ENCODE measurements around the gene TMEM187. TPM values are rescaled to one million over a fixed set of nuclear protein-coding genes. Genes with fewer than 3 reads are reported as not detected.

Gene TMEM187
- total RNA-seq, 1 donor from 2014 or later = 8.6 TPM

DNA sequence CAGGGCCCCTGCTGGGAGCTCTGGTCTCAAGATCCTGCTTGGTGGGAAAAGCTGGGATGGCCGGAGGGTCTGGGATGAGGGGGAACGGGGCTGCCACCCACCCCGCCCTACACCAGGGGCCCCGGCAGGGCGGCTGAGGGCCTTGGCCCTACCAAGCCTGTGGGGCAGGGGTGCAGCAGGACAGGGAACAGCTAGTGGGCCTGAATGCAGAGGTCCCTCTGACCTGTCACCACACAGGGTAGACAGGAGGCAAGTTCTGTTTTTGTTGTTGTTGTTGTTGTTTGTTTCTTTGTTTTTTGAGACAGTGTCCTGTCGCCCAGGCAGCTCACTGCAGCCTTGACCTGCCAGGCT lies 27.8 kb upstream of the TMEM187 start:
- Mint-ChIP-seq H3K36me3 (ENCODE audit: low read depth, unreplicated experiment) (peaks cover 2% of the 10 kb centered on the region), H3K4me3 (ENCODE audit: unreplicated experiment) (no peak overlapping the region), H3K9me3 (ENCODE audit: unreplicated experiment) (no peaks in the 10 kb centered on the region), H3K27me3 (ENCODE audit: low read depth, unreplicated experiment) (no peaks in the 10 kb centered on the region), H3K27ac (ENCODE audit: unreplicated experiment) (no peak overlapping the region), H3K4me1 (ENCODE audit: low read depth, unreplicated experiment) (peaks cover 2% of the 10 kb centered on the region)
- H3K27me3 ChIP-seq (ENCODE audit: insufficient read depth, low read length) = no peaks in the 10 kb centered on the region
- TF ChIP-seq EZH2 (IDR thresholded peaks at IDR 0.05; ENCODE audit: insufficient read depth, low read length) (no peak), CTCF (IDR thresholded peaks at IDR 0.05; ENCODE audit: insufficient read depth, low read depth, low read length) (no peak)
- H3K4me1 ChIP-seq (ENCODE audit: insufficient read depth, low read length) = no peaks in the 10 kb centered on the region
- H3K36me3 ChIP-seq (ENCODE audit: insufficient read depth, low read length) = no peaks in the 10 kb centered on the region
- no peaks in the 10 kb centered on the region for H4K20me1 ChIP-seq (ENCODE audit: insufficient read depth, low read length)
- H3K4me2 ChIP-seq (ENCODE audit: low read length) = no peak overlapping the region
- no peak overlapping the region for H2AFZ ChIP-seq (ENCODE audit: low read depth, low read length)
- H3K9ac ChIP-seq (ENCODE audit: low read length) = no peak overlapping the region
- DNase-seq (ENCODE audit: low read depth) (no peak), FAIRE-seq (no peak)
- no peaks in the 10 kb centered on the region for H3K9me3 ChIP-seq (ENCODE audit: insufficient read depth, low read depth, low read length)
- H3K79me2 ChIP-seq (ENCODE audit: insufficient read depth, low read length) = no peaks in the 10 kb centered on the region
- no peak overlapping the region for H3K4me3 ChIP-seq (ENCODE audit: insufficient read depth, low read depth, low read length)
- H3K27ac ChIP-seq (ENCODE audit: low read depth, low read length) = no peak overlapping the region

- no peak overlapping the region for H3K4me3 ChIP-seq (ENCODE audit: insufficient read depth, low read depth, low read length)
- Mint-ChIP-seq H3K36me3 (ENCODE audit: low read depth, unreplicated experiment) (peaks cover 2% of the 10 kb centered on the region), H3K9me3 (ENCODE audit: unreplicated experiment) (no peaks in the 10 kb centered on the region), H3K27ac (ENCODE audit: unreplicated experiment) (no peak overlapping the region), H3K27me3 (ENCODE audit: low read depth, unreplicated experiment) (no peaks in the 10 kb centered on the region), H3K4me3 (ENCODE audit: unreplicated experiment) (no peak overlapping the region), H3K4me1 (ENCODE audit: low read depth, unreplicated experiment) (peaks cover 5% of the 10 kb centered on the region)
- FAIRE-seq (no peak), DNase-seq (ENCODE audit: low read depth) (no peak)
- no peak overlapping the region for H3K9ac ChIP-seq (ENCODE audit: low read length)
- no peaks in the 10 kb centered on the region for H4K20me1 ChIP-seq (ENCODE audit: insufficient read depth, low read length)
- TF ChIP-seq EZH2 (IDR thresholded peaks at IDR 0.05; ENCODE audit: insufficient read depth, low read length) (no peak), CTCF (IDR thresholded peaks at IDR 0.05; ENCODE audit: insufficient read depth, low read depth, low read length) (no peak)
- H3K79me2 ChIP-seq (ENCODE audit: insufficient read depth, low read length) = no peaks in the 10 kb centered on the region
- H3K36me3 ChIP-seq (ENCODE audit: insufficient read depth, low read length) = peaks cover 3% of the 10 kb centered on the region
- H3K27ac ChIP-seq (ENCODE audit: low read depth, low read length) = no peak overlapping the region
- H3K9me3 ChIP-seq (ENCODE audit: insufficient read depth, low read depth, low read length) = no peaks in the 10 kb centered on the region
- no peak overlapping the region for H2AFZ ChIP-seq (ENCODE audit: low read depth, low read length)
- no peak overlapping the region for H3K4me2 ChIP-seq (ENCODE audit: low read length)
- no peaks in the 10 kb centered on the region for H3K4me1 ChIP-seq (ENCODE audit: insufficient read depth, low read length)
- H3K27me3 ChIP-seq (ENCODE audit: insufficient read depth, low read length) = no peaks in the 10 kb centered on the region
Measured at GRCh38 chrX:153945956-153946943, 26.3 kb upstream of the TMEM187 start.
